Activated CD8-positive, alpha-beta memory T cell treated with anti-CD3 and anti-CD28 coated beads for 36 hours (primary cell): ENCODE data around the gene CDKN2C. TPM values are rescaled to one million over a fixed set of nuclear protein-coding genes. Genes with fewer than 3 reads are reported as not detected.

Experiments used
- CTCF ChIA-PET: fragments of 350-600 bp; sonication (Branson Sonifier 250); formaldehyde crosslinking; loops from one replicate; lab custom pipeline; 2021; ENCODE audit warnings: antibody characterized with exemption; lab: Charles Lee
- POLR2A ChIA-PET: fragments of 350-600 bp; sonication (Branson Sonifier 250); formaldehyde crosslinking; loops from one replicate; lab custom pipeline; 2021; ENCODE audit warnings: antibody characterized with exemption; lab: Charles Lee
- total RNA-seq, 2 experiments: library from RNA; stranded (reverse); gene quantifications; one replicate each; pipeline ENCODE4 v1.2.3, GENCODE V29; 2021

Gene CDKN2C
- total RNA-seq, 2 experiments from 2014 or later, result 8.9 to 10.6 TPM

DNA sequence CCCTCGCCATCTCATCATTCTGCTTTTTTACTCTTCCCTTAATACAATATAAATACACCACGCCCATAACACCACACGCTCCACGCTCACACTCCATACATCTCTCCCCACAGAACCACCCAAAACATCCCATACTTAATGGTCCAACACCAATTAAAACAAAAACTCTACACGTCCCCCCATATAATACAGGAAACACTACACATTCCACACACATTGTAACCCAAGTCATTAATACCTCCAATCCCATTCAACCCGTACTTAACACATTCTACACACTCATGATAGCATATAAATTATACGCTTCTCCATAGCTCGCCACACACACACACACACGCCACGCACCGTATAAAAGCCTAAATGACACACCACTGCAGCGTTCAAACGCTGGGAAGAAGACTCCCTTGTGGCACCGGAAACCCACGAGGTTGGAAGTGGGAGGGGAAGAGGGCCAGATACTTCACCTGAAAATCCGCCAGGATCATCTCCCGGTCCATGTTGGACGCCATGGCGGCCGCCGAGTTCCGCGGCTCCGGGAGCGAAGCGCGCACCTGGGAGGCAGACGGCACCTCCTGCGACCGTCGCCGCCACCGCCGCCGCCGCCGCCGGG lies 10.6 kb upstream of the CDKN2C start:
- POLR2A ChIA-PET, result interaction anchor here (2.6 kb wide), 1 partner anchor 10 kb away, joined by 17 read pairs; the partner anchor contains the start of gene CDKN2C
- CTCF ChIA-PET, result interaction anchor here (1.2 kb wide), 1 partner anchor 86 kb away, joined by 3 read pairs; no protein-coding TSS in a partner anchor

DNA sequence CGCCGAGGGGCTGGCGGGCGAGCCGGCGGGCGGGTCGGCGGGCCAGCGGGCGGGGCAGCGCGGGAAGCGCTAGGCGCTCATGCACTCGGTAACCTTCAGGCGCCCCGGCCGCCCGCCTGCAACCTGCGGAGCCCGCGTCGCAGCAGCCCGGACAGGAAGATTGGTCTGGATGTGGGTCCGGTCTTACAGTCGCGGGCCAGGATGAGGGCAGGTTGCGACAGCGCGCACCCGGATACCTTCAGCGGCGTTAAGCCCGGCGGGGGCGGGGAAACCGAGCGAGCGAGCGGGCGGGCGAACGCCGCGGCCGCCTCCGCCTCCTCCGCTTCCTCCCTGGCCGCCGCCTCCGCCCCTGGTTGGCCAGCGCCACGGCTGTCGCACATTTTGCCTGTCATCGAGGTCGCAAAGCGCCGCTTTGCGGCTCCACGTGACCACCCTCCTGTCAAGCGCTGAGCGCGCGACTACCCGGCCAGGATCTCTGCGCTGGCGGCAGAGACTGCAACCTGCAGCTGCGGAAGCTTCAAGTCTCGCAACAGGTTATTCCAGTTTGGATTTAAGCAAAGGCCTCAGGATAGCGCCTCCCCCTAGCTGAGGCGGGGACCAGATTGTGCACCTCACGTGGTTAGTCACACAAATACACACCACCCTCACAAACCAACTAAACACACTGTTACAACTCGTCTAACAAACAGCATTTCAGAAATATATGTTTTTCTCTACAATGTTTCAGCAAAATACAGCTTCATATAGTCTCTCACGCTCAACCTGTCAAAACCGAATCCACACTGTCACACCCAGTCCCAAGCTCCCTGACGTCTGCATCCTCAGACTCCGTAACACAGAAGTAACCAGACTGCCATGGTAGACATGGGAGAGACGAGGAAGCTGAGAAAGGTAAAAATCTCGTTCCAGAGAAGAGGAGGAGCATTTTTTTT lies 9.9 kb upstream of the CDKN2C start, which contains the start of gene FAF1:
Gene FAF1, minus strand, starts transcription at position 355 of the 932 bp plus-strand sequence. CDS start 456 bp downstream, outside the sequence.
- CTCF ChIA-PET, result interaction anchor here (1.4 kb wide), 2 partner anchors 9 to 87 kb away, joined by 6 to 9 read pairs; partner anchors contain the start of gene CDKN2C
- POLR2A ChIA-PET, result interaction anchor here (0.7 to 2.6 kb wide), 3 partner anchors 9 to 43 kb away, joined by 3 to 17 read pairs (median 3); partner anchors contain the start of gene CDKN2C

DNA sequence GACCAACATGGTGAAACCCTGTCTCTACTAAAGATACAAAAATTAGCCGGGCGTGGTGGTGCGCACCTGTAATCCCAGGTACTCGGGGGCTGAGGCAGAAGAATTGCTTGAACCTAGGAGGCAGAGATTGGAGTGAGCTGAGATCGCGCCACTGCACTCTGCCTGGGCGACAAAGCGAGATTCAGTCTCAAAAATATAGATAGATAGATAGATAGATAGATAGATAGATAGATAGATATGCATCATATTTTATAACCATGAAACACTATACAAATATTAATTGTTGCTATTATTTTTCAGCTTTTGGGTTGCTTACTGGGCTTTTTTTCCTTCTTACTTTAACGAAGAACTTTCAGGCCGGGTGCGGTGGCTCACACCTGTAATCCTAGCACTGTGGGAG lies 5.2 kb upstream of the CDKN2C start:
- POLR2A ChIA-PET, result no interaction called here
- CTCF ChIA-PET, result no interaction called here

DNA sequence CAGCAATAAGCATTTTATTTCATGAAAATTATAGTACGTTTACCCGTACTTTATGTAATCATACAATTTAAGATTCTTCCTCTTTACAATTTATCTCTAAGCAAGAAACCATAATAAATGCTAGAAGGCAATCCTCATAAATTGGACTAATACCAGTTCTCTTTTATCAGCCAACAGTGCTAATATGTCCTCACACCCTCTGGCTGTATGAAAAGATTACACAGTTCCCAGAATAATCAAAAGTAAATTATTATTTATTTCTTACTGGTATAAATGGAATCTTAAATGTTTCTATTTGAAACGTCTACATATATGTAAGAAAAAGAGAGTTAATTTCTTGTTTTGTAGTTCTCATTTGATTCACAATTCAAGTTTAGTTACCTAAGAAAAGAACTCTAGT lies 3.1 kb upstream of the CDKN2C start:
- CTCF ChIA-PET, result no interaction called here
- POLR2A ChIA-PET, result no interaction called here

DNA sequence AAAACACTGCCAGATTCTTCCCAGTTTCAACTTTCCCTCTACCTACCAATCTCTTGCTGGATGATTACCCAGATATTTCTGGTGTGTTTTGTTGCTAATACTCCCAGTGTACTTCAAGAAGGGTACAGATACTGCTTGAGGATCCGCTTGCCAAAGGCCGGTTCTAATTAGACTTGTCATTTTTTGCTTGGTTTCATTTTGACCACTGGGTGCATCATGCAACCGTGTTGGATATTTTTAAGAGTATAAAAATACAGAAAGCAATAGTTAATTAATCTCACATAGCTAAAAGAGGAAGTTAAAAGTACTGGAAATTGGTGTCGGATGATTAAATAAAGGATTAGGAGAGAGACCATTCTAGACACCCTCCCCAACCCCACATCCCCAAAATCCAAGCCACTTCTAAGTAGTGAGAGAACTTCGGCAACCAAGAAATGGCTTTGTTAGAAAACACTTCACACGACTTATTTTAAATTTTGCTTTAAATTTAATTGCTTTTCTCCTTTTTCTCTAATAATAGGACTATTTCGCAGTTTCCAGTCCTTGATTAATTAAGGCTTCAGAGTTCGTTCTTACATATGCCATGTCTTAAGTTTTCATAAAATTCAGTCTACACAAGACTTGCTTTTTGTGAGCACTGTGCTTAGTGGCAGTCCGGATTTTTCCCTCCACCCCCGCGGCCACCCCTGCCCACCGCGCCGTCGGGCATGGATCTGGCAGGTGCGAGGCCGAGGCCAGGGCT lies 2.5 kb upstream of the CDKN2C start:
- CTCF ChIA-PET, result interaction anchor here (0.8 to 1.5 kb wide), 2 partner anchors 37 to 66 kb away, joined by 3 to 4 read pairs; no protein-coding TSS in a partner anchor
- POLR2A ChIA-PET, result interaction anchor here (2.2 to 2.9 kb wide), 2 partner anchors 7 to 10 kb away, joined by 9 to 17 read pairs; partner anchors contain the start of gene FAF1

DNA sequence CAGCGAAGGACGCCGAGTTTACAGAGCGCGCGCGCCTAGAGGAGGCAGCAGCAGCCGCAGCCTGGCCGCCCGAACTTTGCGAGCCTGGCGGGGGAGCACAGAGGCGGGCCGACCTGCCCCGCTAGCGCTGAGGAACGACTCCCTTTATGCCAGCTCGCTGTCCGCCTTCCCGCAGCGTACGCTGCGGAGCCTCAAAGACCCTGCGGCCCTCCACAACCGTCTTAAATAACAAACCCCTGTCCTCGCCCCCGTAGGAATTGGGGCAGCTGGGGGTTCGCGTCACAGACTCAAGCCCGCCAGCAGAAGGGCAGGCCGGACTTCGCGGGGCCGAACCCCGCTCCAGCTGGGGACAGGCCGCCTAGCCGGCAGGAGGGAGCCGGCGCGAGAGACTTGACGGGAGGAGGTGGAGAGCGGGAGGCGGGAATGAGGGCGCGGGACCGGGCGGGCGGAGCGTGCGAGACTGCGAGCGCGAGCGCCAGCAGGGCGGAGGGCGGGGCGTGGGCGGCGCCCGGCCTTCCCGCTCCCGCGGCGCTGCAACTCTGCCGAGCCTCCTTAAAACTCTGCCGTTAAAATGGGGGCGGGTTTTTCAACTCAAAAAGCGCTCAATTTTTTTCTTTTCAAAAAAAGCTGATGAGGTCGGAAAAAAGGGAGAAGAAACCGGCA lies 1.8 kb upstream of the CDKN2C start:
- POLR2A ChIA-PET, result interaction anchor here (2.2 to 2.9 kb wide), 2 partner anchors 8 to 9 kb away, joined by 9 to 17 read pairs; partner anchors contain the start of gene FAF1
- CTCF ChIA-PET, result interaction anchor here (0.8 to 2.2 kb wide), 3 partner anchors 8 to 67 kb away, joined by 3 to 9 read pairs (median 4); partner anchors contain the start of gene FAF1

DNA sequence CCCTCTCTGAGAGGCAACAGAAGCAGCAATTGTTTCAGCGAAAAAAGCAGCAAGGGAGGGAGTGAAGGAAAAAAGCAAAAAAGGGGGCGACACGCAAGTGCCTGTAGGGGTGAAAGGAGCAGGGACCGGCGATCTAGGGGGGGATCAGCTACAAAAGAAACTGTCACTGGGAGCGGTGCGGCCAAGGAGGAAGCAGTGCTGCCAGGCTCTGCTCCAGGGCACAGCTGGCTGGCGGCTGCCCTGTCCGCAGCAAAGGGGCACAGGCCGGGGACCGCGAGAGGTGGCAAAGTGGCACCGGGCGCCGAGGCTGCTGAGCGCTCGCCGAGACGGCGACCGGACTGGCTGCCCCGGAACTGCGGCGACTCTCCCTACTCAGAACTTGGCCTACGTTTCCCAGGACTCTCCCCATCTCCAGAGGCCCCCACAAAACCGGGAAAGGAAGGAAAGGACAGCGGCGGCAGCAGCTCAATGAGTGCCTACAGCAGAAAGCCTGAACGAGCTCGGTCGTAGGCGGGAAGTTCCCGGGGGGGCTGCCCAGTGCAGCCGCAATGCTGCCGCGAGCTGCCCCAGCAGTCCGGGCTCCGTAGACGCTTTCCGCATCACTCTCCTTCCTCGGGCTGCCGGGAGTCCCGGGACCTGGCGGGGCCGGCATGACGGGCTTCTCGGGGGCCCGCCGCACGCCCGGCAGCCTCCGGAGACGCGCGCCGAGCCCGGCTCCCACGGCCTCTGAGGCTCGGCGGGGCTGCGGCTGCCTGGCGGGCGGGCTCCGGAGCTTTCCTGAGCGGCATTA lies 1.0 kb upstream of the CDKN2C start:
- POLR2A ChIA-PET, result interaction anchor here (0.6 to 2.9 kb wide), 3 partner anchors 8 to 326 kb away, joined by 3 to 17 read pairs (median 9); partner anchors contain the start of gene FAF1
- CTCF ChIA-PET, result interaction anchor here (1.5 to 2.2 kb wide), 2 partner anchors 9 to 39 kb away, joined by 4 to 9 read pairs; partner anchors contain the start of gene FAF1

DNA sequence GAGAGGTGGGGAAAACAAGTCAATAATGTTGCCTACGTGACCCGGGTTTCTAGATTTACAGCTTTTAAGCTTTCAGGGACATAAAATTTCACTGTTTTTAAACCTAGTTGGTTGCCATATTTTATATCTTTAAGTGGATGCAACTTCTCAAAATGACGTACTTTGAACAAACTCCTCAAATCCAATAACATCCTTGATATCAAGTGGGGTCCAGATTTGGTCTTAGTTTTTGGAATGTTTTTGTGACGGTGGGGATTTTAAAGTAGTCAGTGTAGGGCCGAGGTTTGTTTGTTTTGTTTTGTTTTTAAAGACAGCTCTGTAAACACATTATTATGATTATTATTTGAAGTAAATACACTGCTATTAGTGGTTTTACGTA lies 453 bp downstream of the CDKN2C start:
- POLR2A ChIA-PET, result interaction anchor here (2.9 kb wide), 1 partner anchor 10 kb away, joined by 17 read pairs; the partner anchor contains the start of gene FAF1
- CTCF ChIA-PET, result interaction anchor here (2.2 kb wide), 1 partner anchor 10 kb away, joined by 9 read pairs; the partner anchor contains the start of gene FAF1

DNA sequence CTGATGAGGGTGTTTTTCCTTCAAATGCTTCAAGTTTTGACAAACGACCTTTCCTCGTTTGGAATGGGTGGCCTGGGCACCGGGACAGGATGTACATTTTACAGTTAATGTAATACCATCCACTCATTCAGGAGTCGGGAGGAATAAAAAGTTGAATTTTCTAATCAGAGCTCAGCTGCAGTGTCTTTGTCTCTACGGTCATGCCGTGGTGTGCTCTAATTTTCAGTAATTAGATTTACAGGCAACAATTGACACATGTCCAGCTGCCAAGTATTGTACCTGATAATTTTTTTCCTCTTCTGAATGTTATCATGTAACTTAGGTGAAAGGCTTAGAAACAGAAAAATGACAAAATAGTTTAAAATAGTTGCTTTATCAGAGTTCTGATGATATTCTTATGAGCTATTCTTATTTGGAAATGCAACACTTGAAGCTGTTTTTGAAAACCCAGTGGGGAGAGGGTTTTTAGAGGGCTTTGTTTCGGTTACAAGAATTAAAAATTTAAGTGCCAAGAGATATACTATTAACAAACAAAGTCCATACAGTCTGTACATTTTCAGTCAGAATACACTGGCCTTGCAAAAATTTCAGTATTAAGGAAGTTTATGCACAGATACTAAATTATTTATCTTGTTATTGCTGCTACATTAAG lies 1.0 kb downstream of the CDKN2C start:
- POLR2A ChIA-PET, result interaction anchor here (0.7 kb wide), 1 partner anchor 195 kb away, joined by 3 read pairs; no protein-coding TSS in a partner anchor
- CTCF ChIA-PET, result no interaction called here

DNA sequence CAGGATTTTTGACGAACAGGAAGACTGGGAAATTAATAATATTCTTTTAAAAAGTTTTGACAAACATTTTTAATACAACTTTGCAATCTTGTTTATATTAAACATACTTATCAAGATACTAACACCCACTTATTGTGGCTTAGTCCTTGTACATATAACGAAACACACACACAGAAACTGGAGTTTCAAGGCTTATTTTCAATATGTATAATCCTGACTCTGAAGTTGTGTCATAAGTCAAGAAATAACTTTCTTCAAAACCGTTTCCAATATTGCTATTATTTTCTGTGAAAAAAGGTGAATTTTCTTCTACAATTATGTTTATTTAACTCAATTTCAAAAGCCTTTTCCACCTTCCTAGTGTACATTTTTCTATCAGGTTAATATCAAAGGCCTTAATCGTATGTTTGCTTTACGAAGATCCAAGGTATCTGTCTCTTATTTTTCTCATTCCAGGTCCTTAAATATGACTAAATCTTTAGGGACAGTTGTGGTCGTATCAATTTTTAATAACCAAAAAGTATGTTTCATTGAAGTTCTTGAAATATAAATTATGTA lies 1.8 kb downstream of the CDKN2C start:
- CTCF ChIA-PET, result no interaction called here

DNA sequence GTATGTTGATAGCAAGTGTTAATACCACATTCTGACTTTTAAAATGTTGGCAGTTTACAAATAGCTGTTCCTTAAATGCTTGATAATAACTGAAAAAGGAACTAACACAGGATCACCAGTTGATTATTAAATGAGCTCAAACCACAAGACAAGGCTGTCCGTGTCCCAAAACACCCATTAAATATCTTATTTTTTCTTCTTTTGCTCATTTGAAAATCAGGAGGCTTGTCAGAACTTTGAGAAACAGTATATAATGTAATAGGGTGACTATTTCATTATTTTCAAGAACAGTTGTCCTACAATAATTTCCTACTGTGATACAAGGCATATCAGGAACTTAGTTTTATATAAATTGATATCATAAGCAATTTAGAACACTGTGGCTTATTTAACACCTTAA lies 2.7 kb downstream of the CDKN2C start:
- ChIA-PET POLR2A (interaction anchor here (0.6 kb wide), 1 partner anchor 137 kb away, joined by 6 read pairs; no protein-coding TSS in a partner anchor), CTCF (no interaction called here)

More for the DNA sequence above, 1.8 kb downstream of the CDKN2C start:
- POLR2A ChIA-PET, result interaction anchor here (0.7 kb wide), 1 partner anchor 194 kb away, joined by 3 read pairs; no protein-coding TSS in a partner anchor

DNA sequence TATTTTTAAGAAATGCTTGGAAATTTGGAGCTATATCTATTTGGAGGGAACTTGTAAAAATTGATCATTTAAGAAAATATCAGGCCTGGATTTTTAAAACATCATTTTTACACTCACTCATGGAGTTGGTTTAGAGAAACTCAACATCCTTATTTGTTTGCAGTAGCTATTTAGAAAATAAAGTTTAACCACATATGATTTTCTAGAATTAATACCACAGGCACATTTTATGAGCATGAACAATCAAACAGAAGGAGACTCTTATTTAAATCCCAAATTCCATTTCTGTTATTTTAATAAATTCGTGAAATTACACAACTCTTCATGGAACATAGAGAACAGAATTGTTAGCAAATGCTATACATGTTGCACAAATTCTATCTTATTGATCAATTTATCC lies 3.2 kb downstream of the CDKN2C start:
- POLR2A ChIA-PET, result no interaction called here
- CTCF ChIA-PET, result no interaction called here

DNA sequence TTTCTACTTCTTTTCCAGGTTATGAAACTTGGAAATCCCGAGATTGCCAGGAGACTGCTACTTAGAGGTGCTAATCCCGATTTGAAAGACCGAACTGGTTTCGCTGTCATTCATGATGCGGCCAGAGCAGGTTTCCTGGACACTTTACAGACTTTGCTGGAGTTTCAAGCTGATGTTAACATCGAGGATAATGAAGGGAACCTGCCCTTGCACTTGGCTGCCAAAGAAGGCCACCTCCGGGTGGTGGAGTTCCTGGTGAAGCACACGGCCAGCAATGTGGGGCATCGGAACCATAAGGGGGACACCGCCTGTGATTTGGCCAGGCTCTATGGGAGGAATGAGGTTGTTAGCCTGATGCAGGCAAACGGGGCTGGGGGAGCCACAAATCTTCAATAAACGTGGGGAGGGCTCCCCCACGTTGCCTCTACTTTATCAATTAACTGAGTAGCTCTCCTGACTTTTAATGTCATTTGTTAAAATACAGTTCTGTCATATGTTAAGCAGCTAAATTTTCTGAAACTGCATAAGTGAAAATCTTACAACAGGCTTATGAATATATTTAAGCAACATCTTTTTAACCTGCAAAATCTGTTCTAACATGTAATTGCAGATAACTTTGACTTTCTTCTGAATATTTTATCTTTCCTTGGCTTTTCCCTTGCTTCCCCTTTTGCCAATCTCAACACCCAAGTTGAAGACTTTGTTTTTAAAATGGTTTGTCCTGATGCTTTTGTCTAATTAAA lies 4.0 kb downstream of the CDKN2C start:
- POLR2A ChIA-PET, result no interaction called here
- CTCF ChIA-PET, result no interaction called here

DNA sequence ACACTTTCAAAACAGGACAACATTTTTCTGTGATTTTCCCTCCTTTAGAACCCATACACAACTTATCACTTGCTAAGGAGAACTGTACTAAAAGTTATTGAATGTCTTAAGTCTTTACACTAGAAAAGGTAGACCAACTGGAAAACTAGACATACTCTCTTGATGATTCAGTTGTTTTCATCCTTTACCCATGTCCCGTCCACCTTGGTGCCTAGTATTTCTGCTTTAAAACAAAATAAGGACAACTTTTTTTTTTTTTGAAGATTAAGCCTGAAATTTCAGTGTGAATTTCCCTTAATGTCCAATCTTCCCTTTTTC lies 4.5 kb downstream of the CDKN2C start:
- ChIA-PET CTCF (no interaction called here), POLR2A (no interaction called here)

DNA sequence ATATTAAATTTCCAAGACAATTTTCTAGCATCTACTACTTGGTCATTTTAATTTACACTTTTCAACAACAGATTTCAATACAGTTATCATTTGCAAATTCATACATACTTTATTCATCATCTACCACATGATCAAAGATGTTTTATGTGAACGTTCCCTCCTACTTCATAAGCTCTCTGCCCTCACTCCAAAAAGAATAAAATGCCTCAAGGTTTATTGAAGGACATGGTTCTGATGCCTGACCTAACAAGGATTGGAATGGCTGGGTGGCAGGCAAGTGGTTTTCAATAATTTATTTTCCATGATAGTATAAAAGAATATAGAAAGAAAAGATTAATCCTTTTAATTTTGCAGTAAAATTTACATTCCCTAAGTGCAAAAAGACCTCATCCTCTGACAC lies 5.4 kb downstream of the CDKN2C start:
- POLR2A ChIA-PET, result no interaction called here
- CTCF ChIA-PET, result no interaction called here
